GM21825 (cell line): ENCODE results near the gene ZFHX3.

Source experiments
- ATAC-seq: cut with Tn5 transposase; IDR thresholded peaks from one replicate; pipeline ENCODE4 v1.9.1; 2021; ENCODE audit warnings: mild to moderate bottlenecking, moderate library complexity; ENCODE audit not compliant: unreplicated experiment

Gene ZFHX3

GRCh38 chr16:72857834-72858664, 189.9 kb downstream of the ZFHX3 start:
- ATAC-seq: no peak

- ATAC-seq: no peak
Measured at GRCh38 chr16:72856797-72857196, 191.1 kb downstream of the ZFHX3 start.

GRCh38 chr16:72854267-72854959, 193.5 kb downstream of the ZFHX3 start:
- ATAC-seq: no peak

DNA sequence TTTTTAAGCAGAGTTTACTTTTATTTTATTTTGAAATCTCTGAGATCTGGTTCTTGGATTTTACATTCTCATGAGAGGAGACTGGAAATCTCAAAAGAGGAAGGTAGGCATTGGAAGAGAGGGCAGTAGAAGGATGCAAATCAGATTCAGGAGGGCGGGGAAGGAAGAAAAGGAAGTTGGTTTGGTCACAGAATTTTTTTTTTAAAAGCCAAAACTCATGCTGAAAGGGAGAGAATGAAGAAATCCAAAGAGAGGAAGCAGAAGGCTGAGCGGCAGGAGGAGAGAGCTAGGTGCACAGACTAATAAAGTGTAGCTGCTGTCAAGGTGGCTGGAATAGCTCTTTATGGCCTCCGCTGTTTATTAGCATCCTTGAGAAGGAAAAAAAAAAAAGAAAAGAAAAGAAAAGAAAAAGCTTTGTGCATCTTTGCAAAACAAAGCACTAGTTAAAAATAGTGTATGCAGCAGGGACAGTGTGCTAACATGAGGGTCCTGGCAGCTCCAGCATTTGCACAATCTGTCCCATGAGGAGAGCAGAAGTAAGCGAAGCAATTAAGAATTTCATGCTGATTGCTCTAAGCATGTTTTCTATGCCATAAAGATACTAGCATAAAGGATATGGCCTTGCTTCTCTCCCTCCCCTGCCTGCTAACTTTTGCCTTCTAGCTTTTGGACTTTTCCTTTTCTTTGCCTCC, 194.2 kb downstream of the ZFHX3 start:
- no peak for ATAC-seq

DNA sequence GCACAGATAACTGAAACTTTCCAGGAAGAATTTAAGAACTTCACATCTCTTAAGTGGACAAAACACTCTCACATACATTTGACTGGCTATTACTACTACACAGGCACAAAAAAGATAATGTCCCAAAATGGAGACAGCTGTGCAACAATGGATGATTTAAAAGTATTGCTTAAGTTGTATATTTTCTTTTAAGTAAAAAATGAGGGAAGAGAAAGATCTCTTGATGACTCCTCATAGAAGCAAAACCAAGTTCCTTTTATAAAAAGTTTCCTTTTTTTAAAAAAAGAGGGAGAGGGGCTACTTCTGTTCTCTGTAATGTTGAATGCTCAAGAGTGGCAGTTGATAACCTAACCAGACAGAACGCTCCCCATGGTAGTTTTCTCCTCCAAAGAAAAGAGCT, 195.5 kb downstream of the ZFHX3 start:
- no peak for ATAC-seq

DNA sequence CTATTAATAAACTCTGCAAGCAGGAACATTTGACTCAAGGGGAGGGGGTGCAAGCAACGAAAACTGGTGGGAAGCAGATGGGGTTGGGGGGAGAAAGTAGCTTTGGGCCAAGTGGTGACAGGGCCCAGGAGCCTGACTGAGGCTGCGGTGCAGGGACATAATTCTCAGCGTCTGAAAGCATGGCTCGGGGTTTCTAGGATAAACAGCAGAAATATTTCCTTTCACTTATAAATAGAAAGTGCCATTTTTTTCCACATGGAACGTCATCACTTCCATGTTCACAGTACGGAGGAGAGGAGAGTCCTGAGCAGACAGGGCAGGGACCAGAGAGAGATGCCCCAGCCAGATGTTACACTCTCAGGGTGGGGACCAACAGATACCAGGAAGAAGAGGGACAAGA, 197.1 kb downstream of the ZFHX3 start:
- ATAC-seq: no peak

DNA sequence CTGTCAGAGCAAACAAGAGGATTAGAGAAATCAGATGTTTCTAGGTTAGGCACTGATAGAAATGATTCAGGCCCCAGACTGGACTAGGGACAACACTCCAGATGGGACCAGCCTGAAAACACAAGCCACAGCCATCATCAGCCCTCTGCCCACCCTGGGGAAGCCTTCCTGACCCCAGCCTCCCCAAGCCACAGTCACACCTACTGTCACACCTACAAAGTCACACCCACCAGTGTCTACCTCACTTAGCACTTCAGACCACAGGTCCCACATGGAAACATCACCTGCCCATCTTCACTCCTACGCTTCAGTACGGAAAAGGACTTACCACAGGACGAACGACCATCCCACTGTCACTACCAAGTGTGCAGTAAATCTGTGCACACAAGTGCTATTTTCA, 197.9 kb downstream of the ZFHX3 start:
- no peak for ATAC-seq

DNA sequence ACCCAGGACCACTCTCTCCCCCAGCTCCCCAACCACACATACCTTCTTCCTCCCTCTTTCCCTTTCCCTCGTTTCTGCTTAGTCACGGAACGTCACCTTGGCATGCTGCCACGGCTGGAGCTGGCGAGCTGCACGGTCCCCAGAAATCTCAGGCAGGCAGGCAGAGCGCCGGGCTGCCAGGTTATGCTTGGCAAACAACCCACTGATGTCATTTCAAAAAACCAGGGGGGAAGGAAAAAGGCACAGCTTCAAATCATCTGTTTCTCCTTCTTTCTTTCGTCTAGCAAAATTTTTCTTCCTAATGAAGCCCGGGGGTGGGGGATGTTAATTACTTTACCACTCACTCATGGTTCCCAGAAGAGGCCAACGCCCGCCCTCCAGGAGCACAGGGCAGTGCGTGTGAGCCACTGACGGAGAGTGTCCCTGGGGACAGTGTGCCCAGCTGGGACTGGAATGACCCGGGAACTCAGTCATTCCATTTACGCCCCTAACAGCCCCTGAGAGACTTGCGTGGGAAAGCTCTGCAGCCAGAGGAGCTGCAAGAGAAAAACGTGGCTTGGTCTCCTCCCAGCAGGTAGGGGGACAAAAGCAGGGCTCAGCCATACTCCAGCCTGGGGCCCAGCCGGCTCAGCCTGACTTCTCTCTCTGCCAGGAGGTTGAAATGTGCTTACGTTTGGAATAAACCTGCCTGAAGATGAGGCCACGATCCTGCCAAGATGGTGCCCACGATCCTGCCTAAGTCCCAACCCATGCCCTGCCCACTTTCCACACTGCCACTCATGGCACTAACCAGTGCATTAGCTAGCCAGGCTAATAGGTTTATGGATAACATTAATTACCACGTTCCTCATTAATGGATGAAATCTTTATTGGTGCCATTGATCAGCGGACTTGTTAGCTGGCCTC, 198.9 kb downstream of the ZFHX3 start:
- no peak for ATAC-seq

DNA sequence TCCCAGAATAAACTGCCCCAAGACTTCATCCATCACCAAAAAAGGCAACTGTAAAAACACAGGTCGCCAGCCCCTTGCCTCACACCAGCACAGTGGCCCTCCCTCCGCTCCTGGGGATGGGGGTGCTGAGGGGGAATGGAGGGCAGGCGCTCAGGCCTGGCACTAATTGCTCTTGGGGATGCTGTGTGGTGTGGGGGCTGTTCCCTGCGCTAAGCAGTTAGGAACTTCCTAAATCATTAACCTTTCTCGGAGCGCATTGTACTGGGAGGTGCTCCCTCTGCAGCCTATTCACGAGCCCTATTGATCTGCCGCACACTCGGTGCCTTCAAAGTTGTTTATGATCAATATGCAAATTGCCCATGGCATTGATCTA, 199.9 kb downstream of the ZFHX3 start:
- no peak for ATAC-seq

GRCh38 chr16:72847187-72848027, 200.5 kb downstream of the ZFHX3 start:
- ATAC-seq: no peak

- no peak for ATAC-seq
Measured at GRCh38 chr16:72846594-72846993, 201.3 kb downstream of the ZFHX3 start.

DNA sequence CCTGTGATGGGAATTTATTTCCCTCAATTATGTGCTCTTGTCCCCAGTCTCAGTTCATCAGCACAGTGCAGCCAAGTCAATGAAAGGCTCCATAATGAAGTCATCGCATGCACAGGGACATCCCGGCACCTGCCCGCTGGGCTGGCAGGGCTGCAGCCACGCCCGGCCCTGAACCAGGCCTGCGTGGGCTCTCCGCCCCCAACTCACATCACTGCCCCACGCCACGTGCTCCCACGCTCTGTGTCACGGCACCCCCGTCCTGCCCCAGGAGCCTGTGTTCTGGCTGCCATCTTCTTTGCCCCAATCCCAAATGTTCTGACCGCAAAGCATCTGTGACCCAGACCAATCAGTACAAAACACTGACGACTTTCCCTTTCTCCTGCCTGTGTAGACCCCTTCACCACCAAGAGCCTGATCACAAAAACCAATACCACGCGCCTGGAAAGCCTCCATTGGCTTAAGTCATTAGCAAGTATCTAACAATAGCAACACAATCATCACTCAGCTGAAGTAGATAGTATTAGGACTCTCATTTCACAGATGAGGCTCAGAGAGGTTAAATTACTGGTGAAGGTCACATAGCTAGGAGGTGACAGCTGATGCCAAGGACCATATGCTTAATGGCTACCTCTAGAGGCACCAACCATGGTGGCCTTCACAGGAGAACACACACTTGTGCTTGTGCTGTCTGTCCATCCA, 202.5 kb downstream of the ZFHX3 start:
- ATAC-seq: no peak

DNA sequence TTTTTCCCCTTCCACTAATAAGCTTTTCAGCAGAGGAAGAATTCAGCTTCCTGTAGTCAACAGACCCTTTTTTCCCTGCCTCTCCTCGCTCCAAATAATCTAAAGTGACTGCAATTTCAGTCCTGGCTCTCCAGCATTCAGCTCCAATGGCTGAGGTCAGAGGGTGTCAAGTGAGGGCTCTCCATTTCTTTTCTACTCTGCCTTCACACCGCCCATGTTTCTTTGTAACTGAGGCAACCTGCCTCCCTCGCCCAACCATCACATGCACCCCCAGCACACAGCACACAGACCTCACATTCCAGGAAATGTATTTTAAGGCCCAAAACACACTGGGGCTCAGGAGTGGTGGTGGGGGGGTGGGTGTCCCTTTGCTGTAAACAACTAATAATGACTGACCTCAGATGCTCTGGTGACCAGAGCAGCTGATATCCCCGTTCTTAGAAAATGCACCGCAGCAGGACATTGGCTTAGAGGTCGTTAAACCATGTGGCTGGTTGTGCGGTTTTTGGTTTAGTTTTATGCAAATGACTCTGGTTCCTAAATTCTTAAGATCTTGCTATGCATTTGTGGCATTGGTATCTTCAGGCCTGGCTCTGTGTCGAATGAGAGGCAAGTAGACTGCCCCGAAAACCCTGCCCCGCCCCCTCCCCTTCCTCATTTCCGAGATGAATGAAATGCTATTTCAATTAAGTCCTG, 203.6 kb downstream of the ZFHX3 start:
- peak; percentile 59 for ATAC-seq

- no peak for ATAC-seq
Measured at GRCh38 chr16:72841506-72841905, 206.4 kb downstream of the ZFHX3 start.

DNA sequence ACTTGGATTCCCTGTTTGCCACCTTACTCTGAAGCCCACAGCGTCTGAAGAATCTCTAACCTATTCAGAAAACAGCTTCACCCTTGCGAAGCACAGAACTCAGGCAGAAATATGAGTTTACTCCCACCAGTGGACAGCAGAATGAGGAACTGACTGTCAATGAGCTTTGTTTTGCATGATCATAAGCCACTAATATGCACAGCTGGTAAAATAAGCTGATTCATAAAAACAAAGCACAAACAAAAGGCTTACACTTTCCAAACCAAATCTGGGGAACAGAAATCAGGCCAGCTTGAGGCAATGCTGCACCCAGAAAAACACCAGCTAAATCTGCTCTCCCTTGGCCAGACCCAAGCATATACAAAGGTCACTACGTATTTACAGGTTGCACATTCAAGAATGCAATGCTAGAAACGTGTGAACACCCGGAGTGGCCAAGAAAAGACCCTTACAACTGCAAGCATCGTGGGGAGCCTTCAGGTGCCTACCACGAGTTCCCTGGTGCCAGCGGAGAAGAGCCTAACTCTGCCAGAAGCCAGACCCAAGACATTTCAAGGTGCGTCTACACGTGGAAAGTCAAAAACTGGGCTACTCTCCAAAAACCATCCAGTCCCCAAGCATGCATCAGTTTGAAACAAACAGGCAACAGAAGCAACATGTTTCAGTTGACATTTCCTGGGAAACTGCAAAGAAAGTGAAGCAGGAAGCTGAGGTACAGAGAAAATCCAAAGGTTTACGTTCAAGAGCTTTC, 207.1 kb downstream of the ZFHX3 start:
- no peak for ATAC-seq

GRCh38 chr16:72838951-72839350, 209.0 kb downstream of the ZFHX3 start:
- ATAC-seq: no peak

GRCh38 chr16:72838586-72838910, 209.4 kb downstream of the ZFHX3 start:
- ATAC-seq: no peak
